Calu3 (cell line): ENCODE measurements around the gene WT1. TPM values are rescaled to one million over a fixed set of nuclear protein-coding genes. Genes with fewer than 3 reads are reported as not detected.

Experiments used
- BruUV-seq: library from RNA; stranded (reverse); fragments of 400-500 nt; replicated peaks from 2 replicates; lab custom pipeline; 2021; lab: Mats Ljungman, UMichigan
- CTCF ChIA-PET: fragments of 300-600 bp; sonication (Branson Sonifier 250); formaldehyde crosslinking; loops from one replicate; lab custom pipeline; 2022; ENCODE audit warnings: antibody characterized with exemption; lab: Charles Lee
- DNase-seq: peaks from one replicate; pipeline ENCODE4 v3.0.0; 2022
- H3K27ac Mint-ChIP-seq: one replicate; pipeline ENCODE4 v1.8.0; 2022; ENCODE audit warnings: mixed read lengths; ENCODE audit not compliant: unreplicated experiment
- H3K27me3 Mint-ChIP-seq: one replicate; pipeline ENCODE4 v1.8.0; 2022; ENCODE audit warnings: mixed read lengths; ENCODE audit not compliant: unreplicated experiment
- H3K36me3 Mint-ChIP-seq: one replicate; pipeline ENCODE4 v1.8.0; 2022; ENCODE audit warnings: mild to moderate bottlenecking, moderate library complexity, mixed read lengths; ENCODE audit not compliant: insufficient read depth, unreplicated experiment
- H3K4me1 Mint-ChIP-seq: one replicate; pipeline ENCODE4 v1.8.0; 2022; ENCODE audit warnings: mild to moderate bottlenecking, low read depth, mixed read lengths; ENCODE audit not compliant: unreplicated experiment
- H3K4me3 Mint-ChIP-seq: one replicate; pipeline ENCODE4 v1.8.0; 2022; ENCODE audit warnings: mild to moderate bottlenecking, low read depth, moderate library complexity, mixed read lengths; ENCODE audit not compliant: unreplicated experiment
- H3K9me3 Mint-ChIP-seq: one replicate; pipeline ENCODE4 v1.8.0; 2022; ENCODE audit warnings: low read depth, mixed read lengths; ENCODE audit not compliant: unreplicated experiment
- CTCF ChIP-seq: fragments of 200-600 bp; IDR thresholded peaks from one replicate; pipeline ENCODE4 v1.8.0; 2022; ENCODE audit warnings: antibody characterized with exemption; ENCODE audit not compliant: unreplicated experiment
- intact Hi-C: fragments of 100-400 bp; cut with micrococcal nuclease; formaldehyde crosslinking; loops from one replicate; pipeline ENCODE4 v1.10.0; 2022; ENCODE audit not compliant: unreplicated experiment
- total RNA-seq: library from RNA; stranded (reverse); gene quantifications from 2 replicates; pipeline ENCODE4 v1.2.3, GENCODE V29; 2022

Gene WT1
- total RNA-seq, 1 experiment from 2014 or later, result not detected

GRCh38 chr11:32420937-32421901 is 14.1 kb downstream of the WT1 start:
- no peaks in the 10 kb centered on the region for H3K4me1 Mint-ChIP-seq
- H3K9me3 Mint-ChIP-seq, result no peaks in the 10 kb centered on the region
- H3K36me3 Mint-ChIP-seq, result no peaks in the 10 kb centered on the region
- no peak for TF ChIP-seq CTCF
- intact Hi-C loops, result no loop called here
- no peak overlapping the region for H3K4me3 Mint-ChIP-seq
- CTCF ChIA-PET, result no interaction called here
- no TSS peak for BruUV-seq
- H3K27ac Mint-ChIP-seq, result no peak overlapping the region
- peaks cover 86% of the 10 kb centered on the region for H3K27me3 Mint-ChIP-seq
- no peak for DNase-seq

- no peak overlapping the region for H3K27ac Mint-ChIP-seq
- intact Hi-C loops, result no loop called here
- TF ChIP-seq CTCF, result no peak
- no peak for DNase-seq
- no peaks in the 10 kb centered on the region for H3K36me3 Mint-ChIP-seq
- H3K9me3 Mint-ChIP-seq, result no peaks in the 10 kb centered on the region
- H3K27me3 Mint-ChIP-seq, result peaks cover 86% of the 10 kb centered on the region
- no TSS peak for BruUV-seq
- H3K4me3 Mint-ChIP-seq, result no peak overlapping the region
- CTCF ChIA-PET, result no interaction called here
- H3K4me1 Mint-ChIP-seq, result no peaks in the 10 kb centered on the region
Observed at GRCh38 chr11:32420139-32420538, 15.2 kb downstream of the WT1 start.

DNA sequence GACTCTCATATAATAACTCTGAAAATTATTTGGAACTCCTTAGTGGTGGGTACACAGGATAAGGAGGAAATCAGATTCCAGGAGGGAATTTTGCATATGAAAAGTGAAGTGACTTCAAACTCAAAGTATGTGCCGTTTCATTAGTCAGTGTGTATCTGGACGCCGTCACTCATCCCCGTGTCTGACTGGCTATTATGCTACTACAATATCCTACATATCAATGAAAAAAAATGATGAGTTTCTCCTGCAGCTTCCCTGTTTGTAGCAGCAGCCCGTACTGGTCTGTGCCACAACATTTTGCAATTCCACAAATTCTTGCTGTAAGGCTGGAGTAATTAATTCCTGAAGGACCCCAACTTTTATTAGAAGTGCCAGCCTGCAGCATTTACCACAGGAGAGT is 16.5 kb downstream of the WT1 start:
- no peaks in the 10 kb centered on the region for H3K36me3 Mint-ChIP-seq
- intact Hi-C loops, result no loop called here
- H3K4me3 Mint-ChIP-seq, result no peak overlapping the region
- peaks cover 76% of the 10 kb centered on the region for H3K27me3 Mint-ChIP-seq
- no peak for DNase-seq
- no peaks in the 10 kb centered on the region for H3K4me1 Mint-ChIP-seq
- no peak for TF ChIP-seq CTCF
- CTCF ChIA-PET, result no interaction called here
- no TSS peak for BruUV-seq
- H3K27ac Mint-ChIP-seq, result no peak overlapping the region
- no peaks in the 10 kb centered on the region for H3K9me3 Mint-ChIP-seq

- BruUV-seq, result no TSS peak
- no peak overlapping the region for H3K27ac Mint-ChIP-seq
- H3K36me3 Mint-ChIP-seq, result no peaks in the 10 kb centered on the region
- H3K4me1 Mint-ChIP-seq, result no peaks in the 10 kb centered on the region
- H3K9me3 Mint-ChIP-seq, result no peaks in the 10 kb centered on the region
- TF ChIP-seq CTCF, result no peak
- DNase-seq, result no peak
- H3K27me3 Mint-ChIP-seq, result peaks cover 77% of the 10 kb centered on the region
- intact Hi-C loops, result no loop called here
- no peak overlapping the region for H3K4me3 Mint-ChIP-seq
- CTCF ChIA-PET, result no interaction called here
Observed at GRCh38 chr11:32417806-32418205, 17.5 kb downstream of the WT1 start.
